GM23338 (cell line): Measurements from ENCODE around the gene TIMM50. TPM values are rescaled to one million over a fixed set of nuclear protein-coding genes. Genes with fewer than 3 reads are reported as not detected.

ENCODE experiments used
- ATAC-seq: fragments of 200-7000 bp; cut with Tn5 transposase; 3 replicates; pipeline ENCODE4 v1.9.1; 2020
- DNase-seq: peaks from one replicate; pipeline ENCODE4 v3.0.0-alpha.2; 2015; ENCODE audit warnings: low spot score
- H2AFZ ChIP-seq: fragments of 200-600 bp; sonication (generic); 2 replicates; pipeline ENCODE4 v1.8.0; 2016; ENCODE audit warnings: antibody characterized with exemption, mild to moderate bottlenecking, moderate library complexity
- H3F3A ChIP-seq: fragments of 200-600 bp; sonication (generic); replicated peaks from 2 replicates; pipeline ENCODE4 v1.8.0; 2017; ENCODE audit warnings: antibody characterized with exemption, mixed run types, low read depth
- H3K27ac ChIP-seq: fragments of 200-600 bp; sonication (generic); 2 replicates; pipeline ENCODE4 v1.6.1; 2016; ENCODE audit warnings: low read depth
- H3K27me3 ChIP-seq: fragments of 200-600 bp; sonication (generic); 2 replicates; pipeline ENCODE4 v1.8.0; 2016; ENCODE audit warnings: mild to moderate bottlenecking, mixed run types, moderate library complexity; ENCODE audit not compliant: insufficient read depth
- H3K36me3 ChIP-seq: fragments of 200-600 bp; sonication (generic); 2 replicates; pipeline ENCODE4 v1.8.0; 2016; ENCODE audit warnings: mild to moderate bottlenecking; ENCODE audit not compliant: insufficient read depth
- H3K4me1 ChIP-seq: fragments of 200-600 bp; sonication (generic); 2 replicates; pipeline ENCODE4 v1.8.0; 2016; ENCODE audit warnings: mild to moderate bottlenecking, moderate library complexity; ENCODE audit not compliant: insufficient read depth
- H3K4me2 ChIP-seq: fragments of 200-600 bp; sonication (generic); 2 replicates; pipeline ENCODE4 v1.7.1; 2017; ENCODE audit warnings: mixed run types
- H3K4me3 ChIP-seq: fragments of 200-600 bp; sonication (generic); 2 replicates; pipeline ENCODE4 v1.6.1; 2016; ENCODE audit warnings: mixed run types
- H3K79me2 ChIP-seq: fragments of 200-600 bp; sonication (generic); replicated peaks from 2 replicates; pipeline ENCODE4 v1.8.0; 2017; ENCODE audit warnings: mild to moderate bottlenecking; ENCODE audit not compliant: insufficient read depth
- H3K9me2 ChIP-seq: fragments of 200-600 bp; sonication (generic); 2 replicates; pipeline ENCODE4 v1.8.0; 2017; ENCODE audit not compliant: insufficient read depth
- H4K20me1 ChIP-seq: fragments of 200-600 bp; sonication (generic); replicated peaks from 2 replicates; pipeline ENCODE4 v1.8.0; 2017; ENCODE audit warnings: mild to moderate bottlenecking; ENCODE audit not compliant: insufficient read depth
- H3K27ac Mint-ChIP-seq: 2 replicates; pipeline ENCODE4 v1.8.0; 2020; ENCODE audit warnings: inconsistent platforms, mild to moderate bottlenecking, moderate library complexity, mixed read lengths
- H3K27me3 Mint-ChIP-seq: 3 replicates; pipeline ENCODE4 v1.8.0; 2022; ENCODE audit warnings: low read depth, mild to moderate bottlenecking, moderate library complexity, mixed read lengths, inconsistent platforms; ENCODE audit not compliant: insufficient read depth, poor library complexity
- H3K36me3 Mint-ChIP-seq: 3 replicates; pipeline ENCODE4 v1.8.0; 2021; ENCODE audit warnings: low read depth, mild to moderate bottlenecking, inconsistent platforms, moderate library complexity, mixed read lengths
- H3K4me1 Mint-ChIP-seq: 3 replicates; pipeline ENCODE4 v1.8.0; 2020; ENCODE audit warnings: mild to moderate bottlenecking, inconsistent platforms, mixed read lengths
- H3K4me3 Mint-ChIP-seq: 3 replicates; pipeline ENCODE4 v1.8.0; 2021; ENCODE audit warnings: moderate library complexity, mild to moderate bottlenecking, inconsistent platforms, mixed read lengths
- H3K9me3 Mint-ChIP-seq: 3 replicates; pipeline ENCODE4 v1.8.0; 2020; ENCODE audit warnings: moderate library complexity, mild to moderate bottlenecking, inconsistent platforms, mixed read lengths
- CREB1 ChIP-seq: fragments of 250-450 bp; sonication (Bioruptor Pico); IDR thresholded peaks from 2 replicates; pipeline ENCODE4 v1.5.0; 2020; ENCODE audit warnings: low read depth, mild to moderate bottlenecking, moderate library complexity
- ETS1 ChIP-seq: IDR thresholded peaks from 2 replicates; pipeline ENCODE4 v1.6.1; 2016; ENCODE audit warnings: antibody characterized with exemption
- EZH2 ChIP-seq: fragments of 200-600 bp; sonication (generic); IDR thresholded peaks from one replicate; pipeline ENCODE4 v1.8.0; 2017; ENCODE audit warnings: antibody characterized with exemption, mild to moderate bottlenecking, low read depth; ENCODE audit not compliant: unreplicated experiment
- JUNB ChIP-seq: IDR thresholded peaks from one replicate; pipeline ENCODE4 v1.6.1; 2016; ENCODE audit warnings: antibody characterized with exemption; ENCODE audit not compliant: unreplicated experiment
- POLR2AphosphoS5 ChIP-seq: IDR thresholded peaks from 2 replicates; pipeline ENCODE4 v1.6.1; 2016; ENCODE audit warnings: antibody characterized with exemption, low read depth
- REST ChIP-seq: IDR thresholded peaks from one replicate; pipeline ENCODE4 v1.6.1; 2018; ENCODE audit warnings: antibody characterized with exemption; ENCODE audit not compliant: unreplicated experiment
- STAT1 ChIP-seq: IDR thresholded peaks from one replicate; pipeline ENCODE4 v1.6.1; 2016; ENCODE audit warnings: antibody characterized with exemption; ENCODE audit not compliant: unreplicated experiment
- ZNF331 ChIP-seq: fragments of 250-450 bp; sonication (Bioruptor Pico); IDR thresholded peaks from 2 replicates; pipeline ENCODE4 v1.5.0; 2020; ENCODE audit warnings: low read depth, mild to moderate bottlenecking, moderate library complexity
- ZNF462 ChIP-seq: fragments of 250-450 bp; sonication (Bioruptor Pico); IDR thresholded peaks from 2 replicates; pipeline ENCODE4 v1.5.0; 2020; ENCODE audit warnings: mild to moderate bottlenecking, moderate library complexity
- polyA plus RNA-seq: library from polyadenylated mRNA; unstranded; fragments of >200 nt; fragmentation: Nextera tagmentation; extraction: Ambion mirVana; gene quantifications from 2 replicates; pipeline ENCODE4 v1.2.1, GENCODE V29; 2016
- total RNA-seq: library from RNA; depleted of rRNA; stranded (reverse); fragments of >200 nt; shearing (Covaris generic); gene quantifications from 2 replicates; pipeline ENCODE4 v1.2.3, GENCODE V29; 2014

Gene TIMM50
- total and polyA plus RNA-seq, 2 experiments from 2014 or later = 119 to 139 TPM

GRCh38 chr19:39469567-39469966, 11.1 kb upstream of the TIMM50 start:
- Histone ChIP-seq H3F3A (peaks cover 13% of the 10 kb centered on the region; the same call in 1 of the 2 replicates), H3K4me2 (no peak overlapping the region), H4K20me1 (peaks cover 18% of the 10 kb centered on the region; the same call in 1 of the 2 replicates), H3K79me2 (no peaks in the 10 kb centered on the region; the same call in 1 of the 2 replicates), H3K4me3 (no peak overlapping the region), H3K4me1 (no peaks in the 10 kb centered on the region), H3K9me2 (no peaks in the 10 kb centered on the region), H3K27ac (no peak overlapping the region), H3K36me3 (peaks cover 38% of the 10 kb centered on the region), H3K27me3 (no peaks in the 10 kb centered on the region), H2AFZ (no peak overlapping the region)
- H3K4me3 Mint-ChIP-seq = no peak overlapping the region; the same call in 2 of the 3 replicates
- ATAC-seq (no peak), DNase-seq (no peak)
- no peak overlapping the region for H3K27ac Mint-ChIP-seq
- no peaks in the 10 kb centered on the region; the same call in 2 of the 3 replicates for H3K9me3 Mint-ChIP-seq
- no peak for TF ChIP-seq STAT1
- TF ChIP-seq JUNB = no peak
- no peak for TF ChIP-seq EZH2
- TF ChIP-seq ETS1 = no peak
- no peak for TF ChIP-seq CREB1 (CRISPR knock-in tag)
- peaks cover 2% of the 10 kb centered on the region for H3K4me1 Mint-ChIP-seq
- H3K27me3 Mint-ChIP-seq = peaks cover 9% of the 10 kb centered on the region
- H3K36me3 Mint-ChIP-seq = peaks cover 79% of the 10 kb centered on the region

GRCh38 chr19:39470724-39471339, 9.8 kb upstream of the TIMM50 start:
- H3K9me2 ChIP-seq = no peaks in the 10 kb centered on the region
- H3K4me1 ChIP-seq = no peaks in the 10 kb centered on the region
- H3K79me2 ChIP-seq = no peaks in the 10 kb centered on the region; the same call in 1 of the 2 replicates
- no peak overlapping the region for H3K27ac ChIP-seq
- DNase-seq = no peak
- no peaks in the 10 kb centered on the region; the same call in 2 of the 3 replicates for H3K9me3 Mint-ChIP-seq
- no peak overlapping the region for H3K4me2 ChIP-seq
- H3F3A ChIP-seq = peaks cover 10% of the 10 kb centered on the region; the same call in 1 of the 2 replicates
- H3K4me3 ChIP-seq = no peak overlapping the region
- no peak overlapping the region for H3K27ac Mint-ChIP-seq
- peaks cover 78% of the 10 kb centered on the region for H3K36me3 Mint-ChIP-seq
- no peak overlapping the region for H2AFZ ChIP-seq
- no peak for ATAC-seq
- no peak overlapping the region for H3K4me3 Mint-ChIP-seq
- peaks cover 12% of the 10 kb centered on the region for H3K27me3 Mint-ChIP-seq
- H3K36me3 ChIP-seq = peaks cover 30% of the 10 kb centered on the region
- peaks cover 8% of the 10 kb centered on the region for H3K4me1 Mint-ChIP-seq
- peaks cover 13% of the 10 kb centered on the region; the same call in 1 of the 2 replicates for H4K20me1 ChIP-seq
- no peaks in the 10 kb centered on the region for H3K27me3 ChIP-seq
- no peak for TF ChIP-seq ZNF331 (CRISPR knock-in tag)
- no peak for TF ChIP-seq POLR2AphosphoS5
- no peak for TF ChIP-seq REST
- TF ChIP-seq ETS1 = no peak
- no peak for TF ChIP-seq ZNF462 (CRISPR knock-in tag)
